PC-9 (cell line): Measurements from ENCODE around the gene COG3. TPM values are rescaled to one million over a fixed set of nuclear protein-coding genes. Genes with fewer than 3 reads are reported as not detected.

ENCODE experiments used
- BruUV-seq: library from RNA; stranded (reverse); fragments of 400-500 nt; replicated peaks from 2 replicates; lab custom pipeline; 2021; lab: Mats Ljungman, UMichigan
- CTCF ChIA-PET: fragments of 300-600 bp; sonication (Branson Sonifier 250); formaldehyde crosslinking; loops from one replicate; lab custom pipeline; 2022; ENCODE audit warnings: antibody characterized with exemption; lab: Charles Lee
- POLR2A ChIA-PET: fragments of 300-600 bp; sonication (Branson Sonifier 250); formaldehyde crosslinking; loops from one replicate; lab custom pipeline; 2022; ENCODE audit warnings: antibody characterized with exemption; ENCODE audit not compliant: unreplicated experiment; lab: Charles Lee
- DNase-seq, 2 experiments: peaks; one replicate each; pipeline versions ENCODE4 v3.0.0 to v3.0.0-alpha.2; 2015 to 2022; ENCODE audit warnings: mixed read lengths in 1 of 2
- H2AFZ ChIP-seq: fragments of 200-600 bp; sonication (generic); 2 replicates; pipeline ENCODE4 v1.8.1; 2017; ENCODE audit warnings: antibody characterized with exemption
- H3F3A ChIP-seq: fragments of 200-600 bp; sonication (generic); 2 replicates; pipeline ENCODE4 v1.8.1; 2017; ENCODE audit warnings: antibody characterized with exemption, mild to moderate bottlenecking, low read depth; ENCODE audit not compliant: insufficient read depth
- H3K27ac ChIP-seq: fragments of 200-600 bp; sonication (generic); 2 replicates; pipeline ENCODE4 v1.6.1; 2016; ENCODE audit warnings: mixed run types
- H3K27me3 ChIP-seq: fragments of 200-600 bp; sonication (generic); 2 replicates; pipeline ENCODE4 v1.6.1; 2016; ENCODE audit warnings: low read depth, mixed run types; ENCODE audit not compliant: insufficient read depth
- H3K36me3 ChIP-seq: fragments of 200-600 bp; sonication (generic); 2 replicates; pipeline ENCODE4 v1.6.1; 2016; ENCODE audit warnings: low read depth, mixed run types
- H3K4me1 ChIP-seq: fragments of 200-600 bp; sonication (generic); replicated peaks from 2 replicates; pipeline ENCODE4 v1.6.1; 2016; ENCODE audit warnings: mixed run types; ENCODE audit not compliant: insufficient read depth
- H3K4me2 ChIP-seq: fragments of 200-600 bp; sonication (generic); 2 replicates; pipeline ENCODE4 v1.6.1; 2017; ENCODE audit warnings: mixed run types
- H3K4me3 ChIP-seq: fragments of 200-600 bp; sonication (generic); 2 replicates; pipeline ENCODE4 v1.6.1; 2016; ENCODE audit warnings: mixed run types
- H3K79me2 ChIP-seq: fragments of 200-600 bp; sonication (generic); 2 replicates; pipeline ENCODE4 v1.6.1; 2017; ENCODE audit warnings: low read depth, mixed run types
- H3K9me2 ChIP-seq: fragments of 200-600 bp; sonication (generic); 2 replicates; pipeline ENCODE4 v1.8.1; 2017; ENCODE audit warnings: mild to moderate bottlenecking; ENCODE audit not compliant: insufficient read depth
- H3K9me3 ChIP-seq: fragments of 200-600 bp; sonication (generic); 2 replicates; pipeline ENCODE4 v1.8.1; 2016; ENCODE audit warnings: low read depth; ENCODE audit not compliant: insufficient read depth
- H4K20me1 ChIP-seq: fragments of 200-600 bp; sonication (generic); 2 replicates; pipeline ENCODE4 v1.8.1; 2017; ENCODE audit not compliant: insufficient read depth
- CTCF ChIP-seq: fragments of 200-600 bp; sonication (generic); conservative IDR thresholded peaks from 2 replicates; pipeline ENCODE4 v1.6.1; 2017; ENCODE audit warnings: mixed run types, antibody characterized with exemption, mild to moderate bottlenecking, moderate library complexity
- EZH2 ChIP-seq: fragments of 200-600 bp; sonication (generic); IDR thresholded peaks from 2 replicates; pipeline ENCODE4 v1.8.0; 2017; ENCODE audit warnings: antibody characterized with exemption, low read depth
- intact Hi-C: fragments of 100-400 bp; cut with micrococcal nuclease; formaldehyde crosslinking; loops from one replicate; pipeline ENCODE4 v1.10.0; 2022; ENCODE audit not compliant: unreplicated experiment
- total RNA-seq: library from RNA; stranded (reverse); gene quantifications from 2 replicates; pipeline ENCODE4 v1.2.3, GENCODE V29; 2021

COG3 gene
- total RNA-seq, 1 experiment from 2014 or later: 22.3 TPM

- no peak for TF ChIP-seq EZH2
- peak; percentile 44; the same call in 1 of the 2 replicates for TF ChIP-seq CTCF
- no peaks in the 10 kb centered on the region for H3K9me2 ChIP-seq
- H3K9me3 ChIP-seq: no peaks in the 10 kb centered on the region
- peak overlapping the region; percentile 81 for H2AFZ ChIP-seq
- peak overlapping the region; percentile 75; the same call in 1 of the 2 replicates for H3K27ac ChIP-seq
- peaks cover 33% of the 10 kb centered on the region for H4K20me1 ChIP-seq
- intact Hi-C loops: loop anchor here (2.0 to 5.0 kb wide), 2 partner anchors 45 to 132 kb away; partner anchors contain the start of gene SLC25A30
- H3K27me3 ChIP-seq: no peaks in the 10 kb centered on the region
- peaks cover 45% of the 10 kb centered on the region for H3K79me2 ChIP-seq
- DNase-seq: no peak
- peak overlapping the region; percentile 72 for H3K4me2 ChIP-seq
- TSS peak; percentile 90 for BruUV-seq
- POLR2A ChIA-PET: interaction anchor here (0.7 kb wide), 1 partner anchor 70 kb away, joined by 15 read pairs; no protein-coding TSS in a partner anchor
- H3K4me3 ChIP-seq: peak overlapping the region; percentile 83; the same call in 1 of the 2 replicates
- peaks cover 11% of the 10 kb centered on the region; the same call in 1 of the 2 replicates for H3F3A ChIP-seq
- peaks cover 39% of the 10 kb centered on the region for H3K4me1 ChIP-seq
- H3K36me3 ChIP-seq: peaks cover 8% of the 10 kb centered on the region; the same call in 1 of the 2 replicates
- CTCF ChIA-PET: no interaction called here
Observed at GRCh38 chr13:45464141-45464686, 525 bp upstream of the COG3 start.

- H4K20me1 ChIP-seq: peaks cover 43% of the 10 kb centered on the region
- POLR2A ChIA-PET: no interaction called here
- CTCF ChIA-PET: no interaction called here
- peak overlapping the region; percentile 98 for H3K4me2 ChIP-seq
- H3K27ac ChIP-seq: no peak overlapping the region
- H2AFZ ChIP-seq: no peak overlapping the region
- H3K27me3 ChIP-seq: no peaks in the 10 kb centered on the region
- peaks cover 8% of the 10 kb centered on the region; the same call in 1 of the 2 replicates for H3K36me3 ChIP-seq
- no peaks in the 10 kb centered on the region for H3K9me3 ChIP-seq
- H3K79me2 ChIP-seq: peaks cover 66% of the 10 kb centered on the region
- no TSS peak for BruUV-seq
- H3F3A ChIP-seq: peaks cover 15% of the 10 kb centered on the region; the same call in 1 of the 2 replicates
- intact Hi-C loops: no loop called here
- H3K4me1 ChIP-seq: peaks cover 39% of the 10 kb centered on the region
- H3K4me3 ChIP-seq: peak overlapping the region; percentile 83
- no peak for DNase-seq
- H3K9me2 ChIP-seq: no peaks in the 10 kb centered on the region
- no peak for TF ChIP-seq EZH2
- no peak for TF ChIP-seq CTCF
Observed at GRCh38 chr13:45466359-45466758, 1.6 kb downstream of the COG3 start.

GRCh38 chr13:45468635-45469034 is 3.9 kb downstream of the COG3 start:
- H3K4me1 ChIP-seq: peaks cover 47% of the 10 kb centered on the region
- peak in 1 of 2 experiments; percentile 38 for DNase-seq
- POLR2A ChIA-PET: interaction anchor here (0.6 kb wide), 1 partner anchor 23 kb away, joined by 6 read pairs; no protein-coding TSS in a partner anchor
- intact Hi-C loops: no loop called here
- TF ChIP-seq EZH2 (no peak), CTCF (no peak)
- peaks cover 24% of the 10 kb centered on the region; the same call in 1 of the 2 replicates for H3F3A ChIP-seq
- peaks cover 64% of the 10 kb centered on the region for H4K20me1 ChIP-seq
- H3K4me3 ChIP-seq: no peak overlapping the region
- H2AFZ ChIP-seq: no peak overlapping the region
- 0 out of 2 replicates have a peak overlapping the region, but pooled peaks have one; percentile 10 for H3K27ac ChIP-seq
- peaks cover 8% of the 10 kb centered on the region; the same call in 1 of the 2 replicates for H3K36me3 ChIP-seq
- H3K27me3 ChIP-seq: no peaks in the 10 kb centered on the region
- H3K79me2 ChIP-seq: peaks cover 89% of the 10 kb centered on the region
- H3K9me2 ChIP-seq: no peaks in the 10 kb centered on the region
- CTCF ChIA-PET: interaction anchor here (0.5 kb wide), 1 partner anchor 69 kb away, joined by 3 read pairs; no protein-coding TSS in a partner anchor
- BruUV-seq: no TSS peak
- no peaks in the 10 kb centered on the region for H3K9me3 ChIP-seq
- 0 out of 2 replicates have a peak overlapping the region, but pooled peaks have one; percentile 98 for H3K4me2 ChIP-seq
